Measurements from ENCODE around the gene HOXA3. TPM values are rescaled to one million over a fixed set of nuclear protein-coding genes. Genes with fewer than 3 reads are reported as not detected.

HOXA3 gene
- total RNA-seq, 4 donors from 2014 or later: 5.5 to 19.9 (median 6.2) TPM

DNA sequence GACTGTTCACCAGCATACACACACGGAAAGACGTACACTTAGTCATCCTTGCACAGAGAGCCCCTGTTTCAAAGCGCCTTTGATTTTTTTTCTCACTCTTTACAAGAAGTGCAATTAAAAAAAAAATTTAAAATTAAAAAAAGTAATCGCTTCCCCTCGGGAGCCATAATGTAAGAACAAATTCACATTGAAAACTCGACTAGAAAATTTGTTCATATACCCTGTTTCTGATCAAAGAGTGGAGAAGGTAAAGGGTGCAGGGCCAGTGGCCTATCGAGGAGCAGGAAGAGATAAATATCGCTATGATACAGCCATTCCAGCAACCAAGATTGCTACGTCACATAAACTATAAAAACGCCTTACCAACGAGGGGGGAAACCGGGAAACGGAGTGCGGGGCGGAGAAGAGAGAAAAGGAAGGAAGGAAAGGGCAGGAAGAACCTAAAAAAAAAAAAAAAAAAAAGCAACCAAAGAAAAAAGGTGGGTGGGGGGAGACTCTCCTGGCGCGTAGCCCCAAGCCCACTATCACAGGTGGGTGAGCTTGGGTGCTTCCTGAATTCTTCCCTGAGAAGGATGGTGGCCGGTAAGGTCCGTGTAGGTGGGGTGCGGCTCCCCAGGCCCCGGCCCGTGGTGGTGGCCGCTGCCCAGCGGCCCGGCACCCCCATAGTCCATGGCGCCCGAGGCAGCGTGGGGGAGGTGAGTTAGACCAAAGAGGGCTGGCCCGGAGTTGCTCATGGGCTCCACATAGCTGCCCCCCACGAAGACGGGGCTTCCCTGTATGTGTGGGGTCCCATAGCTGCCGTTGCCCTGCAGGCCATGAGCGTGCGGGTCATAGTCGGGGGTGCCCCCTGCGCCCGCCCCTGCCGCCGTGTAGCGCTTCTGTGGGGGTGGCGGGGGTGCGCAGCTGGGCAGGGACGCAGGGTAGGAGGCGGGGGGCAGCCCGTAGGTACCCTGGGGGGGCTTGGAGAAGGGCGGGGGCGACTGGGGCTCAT, 44.7 kb downstream of the HOXA3 start:
- Histone ChIP-seq H3K27me3 (no peaks in the 10 kb centered on the region), H3K27ac (peak overlapping the region; percentile 60), H3K9me3 (no peaks in the 10 kb centered on the region), H3K4me3 (peak overlapping the region; percentile 23), H3K36me3 (peaks cover 12% of the 10 kb centered on the region), H3K4me1 (peaks cover 31% of the 10 kb centered on the region)
- 82% methylated on average over 29 of the region's 47 CpGs for WGBS
- TF ChIP-seq POLR2A (IDR thresholded peaks at IDR 0.05) (no peak), POLR2AphosphoS5 (IDR thresholded peaks at IDR 0.05) (no peak), EP300 (IDR thresholded peaks at IDR 0.05) (no peak)
- TF ChIP-seq, protein P1, sequence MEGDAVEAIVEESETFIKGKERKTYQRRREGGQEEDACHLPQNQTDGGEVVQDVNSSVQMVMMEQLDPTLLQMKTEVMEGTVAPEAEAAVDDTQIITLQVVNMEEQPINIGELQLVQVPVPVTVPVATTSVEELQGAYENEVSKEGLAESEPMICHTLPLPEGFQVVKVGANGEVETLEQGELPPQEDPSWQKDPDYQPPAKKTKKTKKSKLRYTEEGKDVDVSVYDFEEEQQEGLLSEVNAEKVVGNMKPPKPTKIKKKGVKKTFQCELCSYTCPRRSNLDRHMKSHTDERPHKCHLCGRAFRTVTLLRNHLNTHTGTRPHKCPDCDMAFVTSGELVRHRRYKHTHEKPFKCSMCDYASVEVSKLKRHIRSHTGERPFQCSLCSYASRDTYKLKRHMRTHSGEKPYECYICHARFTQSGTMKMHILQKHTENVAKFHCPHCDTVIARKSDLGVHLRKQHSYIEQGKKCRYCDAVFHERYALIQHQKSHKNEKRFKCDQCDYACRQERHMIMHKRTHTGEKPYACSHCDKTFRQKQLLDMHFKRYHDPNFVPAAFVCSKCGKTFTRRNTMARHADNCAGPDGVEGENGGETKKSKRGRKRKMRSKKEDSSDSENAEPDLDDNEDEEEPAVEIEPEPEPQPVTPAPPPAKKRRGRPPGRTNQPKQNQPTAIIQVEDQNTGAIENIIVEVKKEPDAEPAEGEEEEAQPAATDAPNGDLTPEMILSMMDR (IDR thresholded peaks at IDR 0.05): no peak
- peak in 1 of 2 donors; percentile 64 for DNase-seq (ENCODE audit: low spot score in 2 of 2)

DNA sequence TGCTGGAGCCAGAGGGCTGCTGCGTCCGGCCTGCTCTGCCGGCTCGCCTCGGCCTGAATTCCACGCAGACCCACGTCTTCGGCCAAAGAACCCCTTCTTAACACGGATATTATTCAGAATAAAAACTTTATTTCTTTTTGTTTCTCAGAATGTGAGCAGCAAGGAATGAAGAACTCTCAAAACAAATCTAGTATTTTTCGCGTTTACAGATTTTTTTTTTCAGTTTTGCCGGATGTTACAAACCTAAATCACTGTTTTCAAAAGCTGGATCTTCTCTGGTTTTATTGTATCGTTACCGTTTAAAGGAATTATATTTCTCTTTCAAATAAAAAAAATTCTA, 45.5 kb downstream of the HOXA3 start:
- Histone ChIP-seq H3K4me1 (peaks cover 34% of the 10 kb centered on the region), H3K9me3 (no peaks in the 10 kb centered on the region), H3K27me3 (no peaks in the 10 kb centered on the region), H3K4me3 (peak overlapping the region; percentile 37), H3K27ac (no peak overlapping the region), H3K36me3 (peaks cover 12% of the 10 kb centered on the region)
- DNase-seq (ENCODE audit: low spot score in 2 of 2): no peak
- no peak for TF ChIP-seq POLR2A (IDR thresholded peaks at IDR 0.05)
- no peak for TF ChIP-seq EP300 (IDR thresholded peaks at IDR 0.05)
- TF ChIP-seq, protein P1 (IDR thresholded peaks at IDR 0.05): no peak
- no peak for TF ChIP-seq POLR2AphosphoS5 (IDR thresholded peaks at IDR 0.05)
- 85% methylated on average over 14 of the region's 14 CpGs for WGBS

DNA sequence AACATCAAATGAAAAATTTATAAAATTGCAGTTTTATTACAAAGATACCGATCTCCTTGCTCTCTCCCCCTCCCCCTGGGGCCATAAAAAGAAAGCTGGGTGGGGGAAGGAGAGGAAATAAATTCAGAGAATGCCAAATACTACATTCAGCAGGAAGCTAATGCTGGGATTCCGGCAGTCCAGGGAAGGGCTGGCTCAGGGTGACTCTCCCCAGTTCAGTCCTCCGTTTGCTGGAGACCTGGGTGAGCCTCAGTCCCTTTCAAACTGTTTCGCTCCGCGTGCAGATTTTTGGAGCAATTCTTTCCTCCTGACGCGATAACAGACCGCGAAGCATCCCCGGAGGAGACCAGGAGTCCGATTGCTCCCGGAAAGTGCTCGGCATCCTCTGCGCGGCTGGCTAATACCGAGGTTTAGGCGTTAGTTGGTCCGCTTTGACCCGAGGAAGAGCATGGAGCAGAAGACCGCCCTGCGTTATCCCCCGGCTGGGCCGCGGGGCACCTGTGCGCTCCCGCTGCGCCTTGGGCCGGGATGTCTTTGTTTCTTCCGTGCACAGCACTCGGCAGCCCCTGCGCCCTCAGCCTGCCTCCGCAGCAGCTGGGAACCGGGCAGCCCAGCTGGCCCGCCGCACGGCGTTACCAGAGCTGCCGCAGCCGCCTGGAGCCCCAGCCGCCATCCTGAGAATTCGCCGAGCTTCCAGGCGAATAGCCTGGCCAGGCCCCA, 46.0 kb downstream of the HOXA3 start:
- TF ChIP-seq, protein P1 (IDR thresholded peaks at IDR 0.05): no peak
- TF ChIP-seq POLR2AphosphoS5 (IDR thresholded peaks at IDR 0.05) (no peak), POLR2A (IDR thresholded peaks at IDR 0.05) (no peak), EP300 (IDR thresholded peaks at IDR 0.05) (no peak)
- Histone ChIP-seq H3K27me3 (no peaks in the 10 kb centered on the region), H3K9me3 (no peaks in the 10 kb centered on the region), H3K36me3 (peaks cover 12% of the 10 kb centered on the region), H3K4me1 (peaks cover 37% of the 10 kb centered on the region), H3K4me3 (peak overlapping the region; percentile 37), H3K27ac (no peak overlapping the region)
- 74% methylated on average over 40 of the region's 44 CpGs for WGBS
- DNase-seq (ENCODE audit: low spot score in 2 of 2): peak in 1 of 2 donors; percentile 55

DNA sequence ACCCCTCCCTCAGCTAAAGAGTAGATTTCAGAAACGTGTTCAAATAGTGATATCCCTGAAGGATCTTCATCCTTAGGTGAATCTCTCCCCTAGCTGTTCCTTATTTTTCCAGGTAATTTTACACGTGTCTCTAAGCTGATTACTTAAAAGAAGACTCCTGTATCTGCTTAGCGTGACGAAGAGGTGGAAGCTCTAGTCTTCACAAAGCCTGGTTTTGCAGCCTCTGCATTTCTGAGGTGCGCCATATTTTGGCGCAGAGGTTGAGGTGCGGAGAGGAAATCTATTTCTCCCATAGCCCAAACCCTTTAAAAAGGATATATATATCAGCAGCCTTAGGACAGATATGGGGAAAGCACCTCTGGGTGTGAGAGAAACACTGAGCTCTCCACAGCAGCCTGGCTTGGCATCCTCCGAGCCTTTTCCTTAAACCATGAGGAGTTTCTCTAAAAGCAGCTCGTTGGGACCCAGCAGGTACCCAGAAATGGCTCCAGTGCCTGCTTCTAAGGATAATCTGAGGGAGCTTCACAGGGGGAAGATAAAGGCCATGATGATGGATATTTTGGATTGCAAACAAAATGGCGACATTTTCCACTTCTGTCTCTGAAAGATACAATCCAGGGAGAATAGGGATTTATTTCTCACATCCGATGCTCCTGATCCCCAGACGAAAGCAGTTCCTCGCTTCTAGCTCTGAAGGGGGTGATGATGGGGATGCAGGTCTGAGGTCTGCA, 46.9 kb downstream of the HOXA3 start:
- TF ChIP-seq POLR2A (IDR thresholded peaks at IDR 0.05) (no peak), EP300 (IDR thresholded peaks at IDR 0.05) (no peak), POLR2AphosphoS5 (IDR thresholded peaks at IDR 0.05) (no peak)
- TF ChIP-seq, protein P1 (IDR thresholded peaks at IDR 0.05): no peak
- DNase-seq (ENCODE audit: low spot score in 2 of 2): no peak
- no peak overlapping the region for H3K27ac ChIP-seq

More for the DNA sequence above, 46.9 kb downstream of the HOXA3 start:
- Histone ChIP-seq H3K4me3 (no peak overlapping the region), H3K4me1 (peaks cover 31% of the 10 kb centered on the region), H3K36me3 (peaks cover 12% of the 10 kb centered on the region), H3K9me3 (no peaks in the 10 kb centered on the region), H3K27me3 (no peaks in the 10 kb centered on the region)
- 89% methylated on average over 13 of the region's 13 CpGs for WGBS
